OCI-LY7 (cell line): ENCODE results near the gene SLC22A16. TPM values are rescaled to one million over a fixed set of nuclear protein-coding genes. Genes with fewer than 3 reads are reported as not detected.
"Not testable (repeated sequence)": the region's sequence is repeated elsewhere in the genome, so short reads cannot be mapped to it uniquely, and the experiment has no call there.

Source experiments
- BruUV-seq: library from RNA; stranded (reverse); fragments of 400-500 nt; replicated peaks from 2 replicates; lab custom pipeline; 2021; lab: Mats Ljungman, UMichigan
- CTCF ChIA-PET: fragments of 300-600 bp; sonication (Branson Sonifier 250); formaldehyde crosslinking; loops from one replicate; lab custom pipeline; 2022; ENCODE audit warnings: antibody characterized with exemption; ENCODE audit not compliant: unreplicated experiment; lab: Charles Lee
- POLR2A ChIA-PET: fragments of 300-600 bp; sonication (Branson Sonifier 250); formaldehyde crosslinking; loops from one replicate; lab custom pipeline; 2022; ENCODE audit warnings: antibody characterized with exemption; lab: Charles Lee
- DNase-seq: peaks from one replicate; pipeline ENCODE4 v3.0.0-alpha.2; 2015; ENCODE audit warnings: low spot score
- H2AFZ ChIP-seq: fragments of 200-600 bp; sonication (generic), shearing (Covaris generic); 2 replicates; pipeline ENCODE4 v1.6.1; 2014; ENCODE audit warnings: mild to moderate bottlenecking, antibody characterized with exemption, low read length, moderate library complexity
- H3K27ac ChIP-seq: fragments of 200-600 bp; sonication (generic); 2 replicates; pipeline ENCODE4 v1.5.1; 2014; ENCODE audit warnings: mixed run types, low read depth, mild to moderate bottlenecking, moderate library complexity, low read length, inconsistent platforms; ENCODE audit not compliant: poor library complexity, severe bottlenecking
- H3K36me3 ChIP-seq: fragments of 200-600 bp; sonication (generic); 2 replicates; pipeline ENCODE4 v1.6.1; 2014; ENCODE audit warnings: mild to moderate bottlenecking, antibody characterized with exemption, low read length, moderate library complexity, mixed read lengths; ENCODE audit not compliant: insufficient read depth
- H3K4me1 ChIP-seq: fragments of 200-600 bp; sonication (generic); 2 replicates; pipeline ENCODE4 v1.5.1; 2014; ENCODE audit warnings: mild to moderate bottlenecking, low read length; ENCODE audit not compliant: insufficient read depth, poor library complexity, severe bottlenecking
- H3K4me2 ChIP-seq: fragments of 200-600 bp; sonication (generic); 2 replicates; pipeline ENCODE4 v1.6.1; 2014; ENCODE audit warnings: mild to moderate bottlenecking, low read length
- H3K4me3 ChIP-seq: fragments of 200-600 bp; sonication (generic); 2 replicates; pipeline ENCODE4 v1.5.1; 2014; ENCODE audit warnings: mild to moderate bottlenecking, low read depth, low read length; ENCODE audit not compliant: poor library complexity, severe bottlenecking
- H3K79me2 ChIP-seq: fragments of 200-600 bp; sonication (generic); 2 replicates; pipeline ENCODE4 v1.6.1; 2016; ENCODE audit warnings: low read depth, mild to moderate bottlenecking, low read length, moderate library complexity, mixed read lengths; ENCODE audit not compliant: insufficient read depth
- H3K9me2 ChIP-seq: fragments of 200-600 bp; sonication (generic); 2 replicates; pipeline ENCODE4 v1.6.1; 2016; ENCODE audit warnings: mild to moderate bottlenecking, low read length, mixed read lengths; ENCODE audit not compliant: insufficient read depth
- H3K9me3 ChIP-seq: fragments of 200-600 bp; sonication (generic); 2 replicates; pipeline ENCODE4 v1.6.1; 2014; ENCODE audit warnings: mild to moderate bottlenecking, mixed run types, low read length, mixed read lengths
- H4K20me1 ChIP-seq: fragments of 200-600 bp; sonication (generic); 2 replicates; pipeline ENCODE4 v1.6.1; 2014; ENCODE audit warnings: mild to moderate bottlenecking, antibody characterized with exemption, low read length, moderate library complexity, mixed read lengths; ENCODE audit not compliant: insufficient read depth
- CTCF ChIP-seq: fragments of 200-600 bp; sonication (generic); conservative IDR thresholded peaks from 2 replicates; pipeline ENCODE4 v1.5.1; 2014; ENCODE audit warnings: mild to moderate bottlenecking, antibody characterized with exemption, low read length, moderate library complexity, mixed read lengths
- EZH2phosphoT487 ChIP-seq: fragments of 200-600 bp; sonication (generic); IDR thresholded peaks from 2 replicates; pipeline ENCODE4 v1.6.1; 2018; ENCODE audit warnings: low read depth, borderline replicate concordance, mild to moderate bottlenecking, mixed run types, antibody characterized with exemption, low read length, moderate library complexity, mixed read lengths
- intact Hi-C: fragments of 100-400 bp; cut with micrococcal nuclease; formaldehyde crosslinking; loops from one replicate; pipeline ENCODE4 v1.10.0; 2022; ENCODE audit not compliant: unreplicated experiment
- total RNA-seq, 2 experiments: library from RNA; depleted of rRNA in 1 of 2; stranded (reverse); fragments of >200 nt in 1 of 2; shearing (Covaris generic) in 1 of 2; gene quantifications; 2 replicates each; pipeline ENCODE4 v1.2.3, GENCODE V29; 2014 to 2022

SLC22A16 gene
- total RNA-seq, 2 experiments from 2014 or later, result not detected

GRCh38 chr6:110509617-110510241 lies 33.3 kb upstream of the SLC22A16 start:
- Histone ChIP-seq H3K4me2 (no peak overlapping the region), H3K4me1 (no peaks in the 10 kb centered on the region), H3K9me2 (no peaks in the 10 kb centered on the region), H3K27ac (no peak overlapping the region), H2AFZ (no peak overlapping the region), H3K36me3 (no peaks in the 10 kb centered on the region), H3K9me3 (no peaks in the 10 kb centered on the region), H4K20me1 (no peaks in the 10 kb centered on the region), H3K79me2 (no peaks in the 10 kb centered on the region), H3K4me3 (no peak overlapping the region)
- intact Hi-C loops, result no loop called here
- TF ChIP-seq CTCF (no peak), EZH2phosphoT487 (no peak)
- ChIA-PET POLR2A (no interaction called here), CTCF (no interaction called here)
- no TSS peak for BruUV-seq
- DNase-seq, result no peak

- H3K27ac ChIP-seq, H2AFZ ChIP-seq, H3K4me1 ChIP-seq, intact Hi-C loops, H3K4me3 ChIP-seq, H3K4me2 ChIP-seq, CTCF ChIA-PET, H3K9me3 ChIP-seq, H3K36me3 ChIP-seq, H3K9me2 ChIP-seq, DNase-seq, BruUV-seq, H4K20me1 ChIP-seq, H3K79me2 ChIP-seq: not testable (repeated sequence)
- POLR2A ChIA-PET, result interaction anchor here (0.7 kb wide), 1 partner anchor 54 kb away, joined by 3 read pairs; no protein-coding TSS in a partner anchor
These were observed 28.5 kb upstream of the SLC22A16 start for GRCh38 chr6:110504891-110505290.

- Histone ChIP-seq H3K9me2 (no peaks in the 10 kb centered on the region), H3K4me3 (no peak overlapping the region), H4K20me1 (no peaks in the 10 kb centered on the region), H3K4me2 (no peak overlapping the region), H3K4me1 (no peaks in the 10 kb centered on the region), H3K36me3 (no peaks in the 10 kb centered on the region), H3K27ac (no peak overlapping the region), H3K79me2 (no peaks in the 10 kb centered on the region), H2AFZ (no peak overlapping the region), H3K9me3 (no peaks in the 10 kb centered on the region)
- no TSS peak for BruUV-seq
- intact Hi-C loops, result no loop called here
- ChIA-PET POLR2A (interaction anchor here (0.7 kb wide), 1 partner anchor 155 kb away, joined by 3 read pairs; no protein-coding TSS in a partner anchor), CTCF (interaction anchor here (0.6 kb wide), 1 partner anchor 85 kb away, joined by 3 read pairs; no protein-coding TSS in a partner anchor)
- TF ChIP-seq CTCF, result no peak
- no peak for TF ChIP-seq EZH2phosphoT487
- no peak for DNase-seq
These were observed 19.5 kb upstream of the SLC22A16 start for GRCh38 chr6:110495949-110496348.
